WTC11 (cell line): ENCODE data around the gene MDH2.

Experiments
- ARID4B ChIP-seq: sonication (generic); formaldehyde crosslinking; IDR thresholded peaks from 2 replicates; pipeline ENCODE4 v1.8.0; 2023; ENCODE audit warnings: missing genetic modification reagents, mild to moderate bottlenecking, borderline replicate concordance
- ATF3 ChIP-seq: sonication (generic); formaldehyde crosslinking; conservative IDR thresholded peaks from 2 replicates; pipeline ENCODE4 v1.8.1; 2022; ENCODE audit warnings: mild to moderate bottlenecking, missing genetic modification reagents
- CDX4 ChIP-seq: fragments of 250-450 bp; sonication (Bioruptor Pico); IDR thresholded peaks from 2 replicates; pipeline ENCODE4 v1.9.0; 2021; ENCODE audit warnings: moderate library complexity, mild to moderate bottlenecking, inconsistent platforms, borderline replicate concordance
- CREB1 ChIP-seq: sonication (generic); formaldehyde crosslinking; IDR thresholded peaks from 2 replicates; pipeline ENCODE4 v1.8.0; 2023; ENCODE audit warnings: mild to moderate bottlenecking, missing genetic modification reagents
- CTCF ChIP-seq: fragments of 200-600 bp; IDR thresholded peaks from 2 replicates; pipeline ENCODE4 v1.8.0; 2022; ENCODE audit warnings: antibody characterized with exemption
- ESRRA ChIP-seq: sonication (generic); formaldehyde crosslinking; IDR thresholded peaks from 2 replicates; pipeline ENCODE4 v1.8.1; 2022; ENCODE audit warnings: mild to moderate bottlenecking, missing genetic modification reagents, borderline replicate concordance
- FOXJ3 ChIP-seq: sonication (generic); formaldehyde crosslinking; IDR thresholded peaks from 2 replicates; pipeline ENCODE4 v1.9.0; 2021; ENCODE audit warnings: missing genetic modification reagents, mild to moderate bottlenecking, borderline replicate concordance
- FOXK1 ChIP-seq: sonication (generic); formaldehyde crosslinking; IDR thresholded peaks from 2 replicates; pipeline ENCODE4 v1.8.0; 2022; ENCODE audit warnings: mild to moderate bottlenecking, moderate library complexity, missing genetic modification reagents
- FOXP1 ChIP-seq: sonication (generic); formaldehyde crosslinking; IDR thresholded peaks from 2 replicates; pipeline ENCODE4 v1.8.0; 2022; ENCODE audit warnings: missing genetic modification reagents, mild to moderate bottlenecking, moderate library complexity, borderline replicate concordance
- IRF1 ChIP-seq: sonication (generic); formaldehyde crosslinking; IDR thresholded peaks from 2 replicates; pipeline ENCODE4 v1.8.0; 2023; ENCODE audit warnings: missing genetic modification reagents
- IRF2 ChIP-seq: sonication (generic); formaldehyde crosslinking; IDR thresholded peaks from 2 replicates; pipeline ENCODE4 v1.8.0; 2022; ENCODE audit warnings: low read depth, missing genetic modification reagents, borderline replicate concordance
- JUN ChIP-seq: sonication (generic); formaldehyde crosslinking; IDR thresholded peaks from 2 replicates; pipeline ENCODE4 v1.8.0; 2023; ENCODE audit warnings: mild to moderate bottlenecking, missing genetic modification reagents
- MAX ChIP-seq: sonication (generic); formaldehyde crosslinking; IDR thresholded peaks from 2 replicates; pipeline ENCODE4 v1.8.0; 2022; ENCODE audit warnings: mild to moderate bottlenecking, missing genetic modification reagents
- USF2 ChIP-seq: sonication (generic); formaldehyde crosslinking; IDR thresholded peaks from 2 replicates; pipeline ENCODE4 v1.8.1; 2023; ENCODE audit warnings: mild to moderate bottlenecking, missing genetic modification reagents, moderate library complexity

GRCh38 chr7:76069238-76069638, 21.3 kb downstream of the MDH2 start:
- TF ChIP-seq CTCF (no peak), FOXP1 (no peak), ATF3 (CRISPR knock-in tag) (no peak), USF2 (CRISPR knock-in tag) (no peak), FOXK1 (CRISPR knock-in tag) (no peak), ESRRA (CRISPR knock-in tag) (no peak), FOXJ3 (CRISPR knock-in tag) (no peak), MAX (no peak), IRF1 (CRISPR knock-in tag) (no peak), IRF2 (CRISPR knock-in tag) (no peak), CREB1 (CRISPR knock-in tag) (no peak), JUN (CRISPR knock-in tag) (no peak), CDX4 (CRISPR knock-in tag) (no peak), ARID4B (CRISPR knock-in tag) (no peak)
